ENCODE data around the gene RASEF. TPM values are rescaled to one million over a fixed set of nuclear protein-coding genes. Genes with fewer than 3 reads are reported as not detected.

RASEF gene
- total RNA-seq, 1 donor from 2014 or later: 0.28 TPM

DNA sequence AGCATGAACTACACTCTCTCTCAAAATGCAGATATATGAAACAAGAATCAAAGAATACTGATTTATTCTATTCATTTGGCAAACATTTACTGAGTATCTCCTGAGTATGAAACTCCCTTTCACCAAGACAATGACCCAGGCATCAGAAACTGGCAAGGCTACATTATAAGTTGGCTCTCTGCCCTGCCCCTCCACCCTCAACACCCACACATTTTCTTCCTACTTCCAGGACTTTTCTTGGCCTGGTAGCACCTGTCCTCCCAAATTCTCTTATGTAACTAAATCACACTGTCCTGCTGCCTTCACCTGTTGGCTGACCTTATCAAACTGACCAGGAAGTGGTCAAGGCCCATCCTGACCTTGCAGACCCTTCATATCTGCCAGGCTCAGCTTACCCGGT, 3.5 kb downstream of the RASEF start:
- Mint-ChIP-seq H3K27me3 (ENCODE audit: unreplicated experiment) (peaks cover 9% of the 10 kb centered on the region), H3K27ac (ENCODE audit: unreplicated experiment) (no peak overlapping the region), H3K4me1 (ENCODE audit: unreplicated experiment) (peaks cover 7% of the 10 kb centered on the region), H3K36me3 (ENCODE audit: low read depth, unreplicated experiment) (no peaks in the 10 kb centered on the region), H3K9me3 (ENCODE audit: unreplicated experiment) (no peaks in the 10 kb centered on the region), H3K4me3 (ENCODE audit: unreplicated experiment) (no peak overlapping the region)
- no peak for DNase-seq (ENCODE audit: low spot score)
- TF ChIP-seq, protein P1, sequence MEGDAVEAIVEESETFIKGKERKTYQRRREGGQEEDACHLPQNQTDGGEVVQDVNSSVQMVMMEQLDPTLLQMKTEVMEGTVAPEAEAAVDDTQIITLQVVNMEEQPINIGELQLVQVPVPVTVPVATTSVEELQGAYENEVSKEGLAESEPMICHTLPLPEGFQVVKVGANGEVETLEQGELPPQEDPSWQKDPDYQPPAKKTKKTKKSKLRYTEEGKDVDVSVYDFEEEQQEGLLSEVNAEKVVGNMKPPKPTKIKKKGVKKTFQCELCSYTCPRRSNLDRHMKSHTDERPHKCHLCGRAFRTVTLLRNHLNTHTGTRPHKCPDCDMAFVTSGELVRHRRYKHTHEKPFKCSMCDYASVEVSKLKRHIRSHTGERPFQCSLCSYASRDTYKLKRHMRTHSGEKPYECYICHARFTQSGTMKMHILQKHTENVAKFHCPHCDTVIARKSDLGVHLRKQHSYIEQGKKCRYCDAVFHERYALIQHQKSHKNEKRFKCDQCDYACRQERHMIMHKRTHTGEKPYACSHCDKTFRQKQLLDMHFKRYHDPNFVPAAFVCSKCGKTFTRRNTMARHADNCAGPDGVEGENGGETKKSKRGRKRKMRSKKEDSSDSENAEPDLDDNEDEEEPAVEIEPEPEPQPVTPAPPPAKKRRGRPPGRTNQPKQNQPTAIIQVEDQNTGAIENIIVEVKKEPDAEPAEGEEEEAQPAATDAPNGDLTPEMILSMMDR (IDR thresholded peaks at IDR 0.05; ENCODE audit: unreplicated experiment): no peak

DNA sequence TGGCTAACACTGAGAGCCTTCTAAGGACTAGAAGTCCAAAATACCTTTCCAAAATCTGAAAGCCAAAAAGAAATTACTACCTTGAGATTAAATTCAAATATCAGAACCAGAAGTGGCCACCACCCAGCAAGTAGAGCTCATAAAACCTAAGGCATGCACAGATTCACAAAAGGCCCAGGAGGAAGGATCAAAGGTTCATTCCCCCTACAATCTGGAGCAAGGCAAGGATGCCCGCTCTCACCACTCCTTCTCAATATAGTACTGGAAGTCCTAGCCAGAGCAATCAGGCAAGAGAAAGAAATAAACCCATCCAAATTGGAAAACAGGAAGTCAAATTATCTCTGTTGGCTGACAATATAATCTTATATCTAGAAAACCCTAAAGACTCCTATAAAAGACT, 6.0 kb downstream of the RASEF start:
- DNase-seq (ENCODE audit: low spot score): no peak
- Mint-ChIP-seq H3K27me3 (ENCODE audit: unreplicated experiment) (peaks cover 2% of the 10 kb centered on the region), H3K4me3 (ENCODE audit: unreplicated experiment) (no peak overlapping the region), H3K4me1 (ENCODE audit: unreplicated experiment) (peaks cover 5% of the 10 kb centered on the region), H3K36me3 (ENCODE audit: low read depth, unreplicated experiment) (no peaks in the 10 kb centered on the region), H3K27ac (ENCODE audit: unreplicated experiment) (no peak overlapping the region), H3K9me3 (ENCODE audit: unreplicated experiment) (no peaks in the 10 kb centered on the region)
- TF ChIP-seq, protein P1 (IDR thresholded peaks at IDR 0.05; ENCODE audit: unreplicated experiment): no peak

DNA sequence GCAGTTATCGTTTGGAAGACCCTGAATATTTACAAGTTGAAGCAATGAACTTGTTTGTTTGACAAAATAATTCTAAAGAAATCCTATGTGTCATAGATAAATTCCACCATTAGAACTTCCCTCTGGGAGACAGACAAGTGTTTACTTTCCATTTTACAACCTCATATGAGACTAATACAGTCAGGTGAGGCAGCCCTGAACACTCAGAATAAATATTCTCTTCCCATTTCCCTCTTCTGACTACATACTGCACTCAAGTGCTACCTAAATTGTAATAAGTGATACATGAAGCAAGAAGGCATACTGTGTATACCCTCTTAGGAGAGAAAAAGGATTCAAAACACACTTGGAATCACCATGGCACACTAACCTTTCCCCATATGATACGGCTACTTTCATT, 6.8 kb downstream of the RASEF start:
- TF ChIP-seq, protein P1 (IDR thresholded peaks at IDR 0.05; ENCODE audit: unreplicated experiment): no peak
- Mint-ChIP-seq H3K4me1 (ENCODE audit: unreplicated experiment) (peaks cover 2% of the 10 kb centered on the region), H3K27ac (ENCODE audit: unreplicated experiment) (no peak overlapping the region), H3K27me3 (ENCODE audit: unreplicated experiment) (no peaks in the 10 kb centered on the region), H3K4me3 (ENCODE audit: unreplicated experiment) (no peak overlapping the region), H3K9me3 (ENCODE audit: unreplicated experiment) (no peaks in the 10 kb centered on the region), H3K36me3 (ENCODE audit: low read depth, unreplicated experiment) (no peaks in the 10 kb centered on the region)
- DNase-seq (ENCODE audit: low spot score): no peak

DNA sequence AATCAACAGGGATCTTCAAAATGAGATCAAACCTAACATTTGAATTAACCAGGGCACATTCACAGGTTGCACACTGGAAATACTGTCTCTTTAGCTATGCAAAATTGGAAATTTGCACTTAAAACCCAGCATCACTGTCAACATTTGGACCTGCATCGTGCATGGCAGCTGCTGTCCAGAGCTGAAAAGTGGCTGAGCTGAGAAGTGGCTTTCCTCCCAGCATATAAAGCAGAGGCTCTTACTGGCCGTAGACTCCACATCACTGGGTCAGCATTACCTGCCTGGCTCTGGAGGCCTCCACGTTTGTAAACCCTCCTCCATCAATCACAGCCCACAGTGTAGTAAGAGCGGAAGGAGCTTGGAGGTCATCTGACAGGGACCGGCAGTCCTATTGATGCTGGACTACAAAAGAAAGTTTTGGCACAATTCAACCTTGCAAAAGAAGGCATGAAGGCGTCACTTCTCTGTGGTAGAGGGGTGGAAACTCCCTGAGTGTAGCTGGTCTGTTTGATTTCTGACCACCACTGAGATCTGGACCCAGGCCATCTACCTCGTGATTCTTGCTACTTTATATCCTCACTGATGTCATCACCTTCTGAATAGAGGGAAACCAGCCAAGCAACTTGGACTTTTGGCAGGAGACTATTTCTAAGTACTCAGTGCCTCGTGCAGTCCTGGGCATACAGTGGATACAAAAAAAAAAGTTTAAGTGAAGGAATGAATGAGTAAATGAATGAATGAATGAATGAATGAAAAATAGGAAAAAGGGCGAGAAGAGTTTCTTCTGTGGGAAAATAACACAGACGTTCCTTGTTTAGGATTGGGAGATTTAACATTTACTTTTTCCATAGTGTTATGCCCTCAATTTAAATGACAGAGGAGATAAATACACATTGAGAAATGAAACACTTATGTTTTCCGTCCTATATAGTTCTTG, 14.8 kb downstream of the RASEF start:
- TF ChIP-seq, protein P1 (IDR thresholded peaks at IDR 0.05; ENCODE audit: unreplicated experiment): no peak
- no peaks in the 10 kb centered on the region for H3K4me1 Mint-ChIP-seq (ENCODE audit: unreplicated experiment)
- no peaks in the 10 kb centered on the region for H3K9me3 Mint-ChIP-seq (ENCODE audit: unreplicated experiment)
- DNase-seq (ENCODE audit: low spot score): no peak
- no peaks in the 10 kb centered on the region for H3K27me3 Mint-ChIP-seq (ENCODE audit: unreplicated experiment)
- no peaks in the 10 kb centered on the region for H3K36me3 Mint-ChIP-seq (ENCODE audit: low read depth, unreplicated experiment)
- H3K27ac Mint-ChIP-seq (ENCODE audit: unreplicated experiment): no peak overlapping the region
- no peak overlapping the region for H3K4me3 Mint-ChIP-seq (ENCODE audit: unreplicated experiment)

DNA sequence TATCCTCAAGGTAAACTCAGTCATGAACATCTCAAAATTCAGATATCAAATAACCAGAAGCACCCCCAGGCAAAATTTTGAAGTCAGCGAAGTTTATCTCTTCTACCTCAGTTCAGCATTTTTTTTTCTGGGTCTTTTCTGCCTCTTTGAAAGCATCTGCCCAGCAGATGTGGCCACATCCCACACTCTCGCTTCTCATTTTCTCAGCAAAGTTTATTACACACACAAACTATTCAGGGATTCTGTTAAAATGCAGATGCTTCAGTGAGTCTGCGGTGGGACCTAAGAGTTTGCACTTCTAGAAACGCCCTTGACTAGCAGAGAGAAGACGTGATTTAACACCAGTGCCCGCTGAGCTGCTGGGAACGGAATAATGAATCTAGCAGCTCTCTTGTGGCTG, 19.3 kb downstream of the RASEF start:
- peaks cover 13% of the 10 kb centered on the region for H3K4me1 Mint-ChIP-seq (ENCODE audit: unreplicated experiment)
- H3K27me3 Mint-ChIP-seq (ENCODE audit: unreplicated experiment): peaks cover 1% of the 10 kb centered on the region
- H3K36me3 Mint-ChIP-seq (ENCODE audit: low read depth, unreplicated experiment): no peaks in the 10 kb centered on the region
- DNase-seq (ENCODE audit: low spot score): no peak
- H3K9me3 Mint-ChIP-seq (ENCODE audit: unreplicated experiment): no peaks in the 10 kb centered on the region
- TF ChIP-seq, protein P1 (IDR thresholded peaks at IDR 0.05; ENCODE audit: unreplicated experiment): no peak
- no peak overlapping the region for H3K27ac Mint-ChIP-seq (ENCODE audit: unreplicated experiment)
- no peak overlapping the region for H3K4me3 Mint-ChIP-seq (ENCODE audit: unreplicated experiment)
